HepG2 (cell line): ENCODE data around the gene SARS2. TPM values are rescaled to one million over a fixed set of nuclear protein-coding genes. Genes with fewer than 3 reads are reported as not detected.

ENCODE experiments used
- ATAC-seq: fragments of 200-7000 bp; cut with Tn5 transposase; 3 replicates; pipeline ENCODE4 v1.9.1; 2020; ENCODE audit warnings: mild to moderate bottlenecking, moderate library complexity
- BruUV-seq: library from RNA; stranded (reverse); fragments of 400-500 nt; replicated peaks from 2 replicates; lab custom pipeline; 2021; lab: Mats Ljungman, UMichigan
- CTCF ChIA-PET: fragments of 300-600 bp; formaldehyde crosslinking; extraction: SDS; loops from one replicate; lab custom pipeline; 2021; ENCODE audit warnings: low total read pairs, inconsistent platforms, low intra/inter-chr PET ratio; lab: Yijun Ruan, JAX
- POLR2A ChIA-PET: fragments of 350-600 bp; sonication (Branson Sonifier 250); formaldehyde crosslinking; loops from one replicate; lab custom pipeline; 2020; ENCODE audit warnings: antibody characterized with exemption, inconsistent platforms; lab: Yijun Ruan, JAX
- DNase-seq: peaks from one replicate; pipeline ENCODE4 v3.0.0-alpha.2; 2015; ENCODE audit warnings: low spot score
- FAIRE-seq: peaks from 3 replicates; lab custom pipeline; 2011; peaks lifted over from hg19 to GRCh38; lab: Jason Lieb, UNC
- H2AFZ ChIP-seq: one replicate; pipeline ENCODE4 v1.6.1; 2011; ENCODE audit warnings: low read length, inconsistent platforms
- H3K27ac ChIP-seq: fragments of 300-600 bp; 3 replicates; pipeline ENCODE4 v1.8.0; 2011; ENCODE audit warnings: mixed run types, mild to moderate bottlenecking, mixed read lengths, low read length, inconsistent platforms; ENCODE audit not compliant: insufficient read depth; ENCODE audit errors: extremely low read length
- H3K27me3 ChIP-seq, 2 experiments: fragments of 200-600 bp in 1 of 2; 2 replicates in 1 of 2; 3 replicates in 1 of 2; pipeline versions ENCODE4 v1.6.0 to v1.8.0; 2011; ENCODE audit warnings: low read length in 2 of 2, mild to moderate bottlenecking in 2 of 2, moderate library complexity in 2 of 2, inconsistent platforms in 1 of 2; ENCODE audit not compliant: insufficient read depth in 2 of 2, control insufficient read depth in 1 of 2
- H3K36me3 ChIP-seq, 2 experiments: fragments of 200-600 bp in 1 of 2; replicated peaks in 1 of 2; 2 replicates in 1 of 2; 3 replicates in 1 of 2; pipeline versions ENCODE4 v1.5.1 to v1.8.0; 2011; ENCODE audit warnings: low read length in 2 of 2, inconsistent platforms in 1 of 2; ENCODE audit not compliant: insufficient read depth in 2 of 2, control insufficient read depth in 1 of 2
- H3K4me1 ChIP-seq: 2 replicates; pipeline ENCODE4 v1.5.1; 2012; ENCODE audit warnings: low read length, inconsistent platforms; ENCODE audit not compliant: insufficient read depth
- H3K4me2 ChIP-seq: 2 replicates; pipeline ENCODE4 v1.6.0; 2011; ENCODE audit warnings: low read depth, low read length, inconsistent platforms
- H3K4me3 ChIP-seq, 3 experiments: fragments of 200-600 bp in 1 of 3; sonication (generic), shearing (Covaris generic) in 1 of 3; replicated peaks in 1 of 3; 2 replicates each; pipeline ENCODE4 v1.5.1; 2011 to 2016; ENCODE audit warnings: low read length in 3 of 3, inconsistent platforms in 2 of 3, low read depth in 2 of 3, mild to moderate bottlenecking in 2 of 3, control low read depth in 1 of 3, mixed read lengths in 1 of 3; ENCODE audit not compliant: insufficient read depth in 1 of 3
- H3K79me2 ChIP-seq: one replicate; pipeline ENCODE4 v1.6.1; 2011; ENCODE audit warnings: low read length, inconsistent platforms; ENCODE audit not compliant: insufficient read depth
- H3K9ac ChIP-seq: 2 replicates; pipeline ENCODE4 v1.6.0; 2011; ENCODE audit warnings: mild to moderate bottlenecking, low read depth, low read length, inconsistent platforms; ENCODE audit not compliant: insufficient read depth
- H3K9me3 ChIP-seq: 2 replicates; pipeline ENCODE4 v1.5.1; 2012; ENCODE audit warnings: mild to moderate bottlenecking, low read length
- H4K20me1 ChIP-seq: 2 replicates; pipeline ENCODE4 v1.6.0; 2011; ENCODE audit warnings: inconsistent platforms, mild to moderate bottlenecking, low read length, moderate library complexity; ENCODE audit not compliant: insufficient read depth
- ADNP ChIP-seq: sonication (generic); formaldehyde crosslinking; IDR thresholded peaks from 2 replicates; pipeline ENCODE4 v1.4.0; 2020; ENCODE audit warnings: missing genetic modification reagents
- HDAC1 ChIP-seq: sonication (generic); formaldehyde crosslinking; IDR thresholded peaks from 2 replicates; pipeline ENCODE4 v1.5.1; 2020; ENCODE audit warnings: mild to moderate bottlenecking, missing genetic modification reagents
- KDM5A ChIP-seq: fragments of 200-600 bp; sonication (generic); IDR thresholded peaks from 2 replicates; pipeline ENCODE4 v1.7.0; 2018; ENCODE audit warnings: antibody characterized with exemption, mild to moderate bottlenecking, low read length, borderline replicate concordance
- WGBS: methylation state at CpG from one replicate; pipeline ENCODE4 v1.1.6; 2017; ENCODE audit warnings: low lambda C conversion rate; 5-methylcytosine and 5-hydroxymethylcytosine counted together
- in situ Hi-C: cut with HindIII; loops from 2 replicates; pipeline ENCODE4 v1.10.0; 2017; ENCODE audit warnings: low pct_unique_long_range_greater_than_20kb; ENCODE audit not compliant: extremely low pct_ligation_motif_present
- intact Hi-C: fragments of 100-400 bp; cut with micrococcal nuclease; formaldehyde crosslinking; loops from one replicate; pipeline ENCODE4 v1.10.0; 2022; ENCODE audit not compliant: unreplicated experiment
- polyA plus RNA-seq, 8 experiments: library from polyadenylated mRNA; depleted of rRNA in 3 of 8; stranded (reverse) in 7 of 8; unstranded in 1 of 8; fragments of >200 nt; fragmentation: Illumina TruSeq in 4 of 8; extraction: Trizol in 4 of 8; gene quantifications; 2 replicates each; pipeline versions ENCODE4 v1.2.1 to v1.2.3, GENCODE V29; 2011 to 2016; ENCODE audit warnings: low read depth in 4 of 8, missing spikeins in 1 of 8, mixed read lengths in 1 of 8; ENCODE audit not compliant: insufficient read depth in 1 of 8
- total RNA-seq, 5 experiments: library from RNA; depleted of rRNA; stranded (reverse); fragments of >200 nt; fragmentation: Illumina TruSeq; extraction: Trizol; gene quantifications; 2 replicates each; pipeline ENCODE4 v1.2.3, GENCODE V29; 2016; ENCODE audit warnings: low read depth in 1 of 5
- TF ChIP-seq, protein P1 (sequence below): fragments of 450-650 bp; IDR thresholded peaks from 2 replicates; pipeline ENCODE4 v1.6.1; 2016

The SARS2 gene
- total and polyA plus RNA-seq, 2 of the 13 experiments (the other 11 are each of a cell fraction or from before 2014, with no cell fraction given) = 40.0 to 48.6 TPM

DNA sequence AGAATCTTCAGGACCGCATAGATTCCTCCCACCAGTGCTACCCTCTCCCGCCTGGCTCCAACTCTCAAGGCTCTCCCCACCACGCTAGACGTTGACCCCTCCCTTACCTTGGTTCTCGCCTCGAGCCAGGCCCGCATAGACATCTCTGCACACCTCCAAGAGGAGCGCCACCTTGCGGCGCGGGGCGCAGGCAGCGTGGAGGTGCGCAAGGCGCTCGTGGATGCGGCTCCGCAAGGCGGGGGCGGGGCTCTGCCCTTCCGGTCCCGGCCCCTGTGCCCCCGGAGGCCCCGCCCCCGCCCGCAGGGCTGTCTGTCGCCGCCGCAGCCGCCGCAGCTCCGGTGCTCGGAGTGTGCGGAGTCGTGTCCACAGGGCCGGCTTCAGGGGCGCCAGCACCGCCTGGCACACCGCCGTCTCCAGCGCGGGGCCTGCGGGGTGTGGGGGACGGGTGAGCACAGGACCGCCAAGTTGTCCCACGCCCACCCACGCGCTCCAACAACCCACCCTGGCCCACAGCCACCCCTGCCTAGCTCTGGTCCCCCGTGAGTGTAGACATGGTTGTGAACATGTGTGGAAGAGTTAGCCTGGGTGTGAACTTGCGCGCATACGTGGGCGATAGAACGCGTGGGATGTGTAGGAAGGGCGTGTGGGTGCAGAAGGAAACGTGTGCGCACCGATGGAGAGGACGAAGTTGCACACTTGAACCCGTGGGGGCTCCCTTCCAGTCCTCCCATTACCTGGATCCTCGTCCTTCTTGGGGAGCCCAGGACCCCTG is 60.5 kb downstream of the SARS2 start (continued):
- no peak for TF ChIP-seq KDM5A
- no peak for TF ChIP-seq ADNP (CRISPR knock-in tag)

- intact Hi-C loops = no loop called here
- Histone ChIP-seq H3K79me2 (no peaks in the 10 kb centered on the region), H4K20me1 (no peaks in the 10 kb centered on the region), H3K4me1 (peaks cover 13% of the 10 kb centered on the region), H3K27me3 (no peaks in the 10 kb centered on the region), H3K4me2 (no peak overlapping the region), H3K27ac (no peak overlapping the region), H3K9ac (no peak overlapping the region), H2AFZ (no peak overlapping the region), H3K9me3 (no peaks in the 10 kb centered on the region), H3K36me3 (no peaks in the 10 kb centered on the region), H3K4me3 (no peak overlapping the region)
- FAIRE-seq (no peak), ATAC-seq (no peak), DNase-seq (no peak)
- BruUV-seq = no TSS peak
- no peak for TF ChIP-seq HDAC1
- TF ChIP-seq, protein P1, sequence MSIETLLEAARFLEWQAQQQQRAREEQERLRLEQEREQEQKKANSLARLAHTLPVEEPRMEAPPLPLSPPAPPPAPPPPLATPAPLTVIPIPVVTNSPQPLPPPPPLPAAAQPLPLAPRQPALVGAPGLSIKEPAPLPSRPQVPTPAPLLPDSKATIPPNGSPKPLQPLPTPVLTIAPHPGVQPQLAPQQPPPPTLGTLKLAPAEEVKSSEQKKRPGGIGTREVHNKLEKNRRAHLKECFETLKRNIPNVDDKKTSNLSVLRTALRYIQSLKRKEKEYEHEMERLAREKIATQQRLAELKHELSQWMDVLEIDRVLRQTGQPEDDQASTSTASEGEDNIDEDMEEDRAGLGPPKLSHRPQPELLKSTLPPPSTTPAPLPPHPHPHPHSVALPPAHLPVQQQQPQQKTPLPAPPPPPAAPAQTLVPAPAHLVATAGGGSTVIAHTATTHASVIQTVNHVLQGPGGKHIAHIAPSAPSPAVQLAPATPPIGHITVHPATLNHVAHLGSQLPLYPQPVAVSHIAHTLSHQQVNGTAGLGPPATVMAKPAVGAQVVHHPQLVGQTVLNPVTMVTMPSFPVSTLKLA = peak; percentile 24; the same call in 1 of the 2 replicates
- POLR2A ChIA-PET = interaction anchor here (1.8 kb wide), 1 partner anchor 8 kb away, joined by 6 read pairs; the partner anchor contains the start of gene RINL
- in situ Hi-C loops = no loop called here
- WGBS = 97% methylated on average over 11 of the region's 34 CpGs
- CTCF ChIA-PET = no interaction called here
These were observed 61.3 kb downstream of the SARS2 start for GRCh38 chr19:38869160-38869835.
